NCI-H146 treated with DMSO at 0.1 percent for 48 hours (cell line): Measurements from ENCODE around the gene SEC24B.
A peak's percentile ranks its signal among the peaks of the same experiment; 100 is the strongest.

Experiments used
- DNase-seq: peaks from one replicate; lab custom pipeline; 2025; ENCODE audit not compliant: unreplicated experiment; lab: John Stamatoyannopoulos, UW

The SEC24B gene

GRCh38 chr4:109433205-109434006, at the start of gene SEC24B:
SEC24B (plus strand) TSS chr4:109433815; CDS start chr4:109433870, 55 bp downstream.
- DNase-seq: peak; percentile 46

- DNase-seq: no peak
These were observed 49.8 kb upstream of the SEC24B start for GRCh38 chr4:109383823-109384222.

- no peak for DNase-seq
These were observed 48.4 kb upstream of the SEC24B start for GRCh38 chr4:109385260-109385659.

- no peak for DNase-seq
These were observed 44.1 kb upstream of the SEC24B start for GRCh38 chr4:109389369-109390114.

- DNase-seq: no peak
These were observed 43.4 kb upstream of the SEC24B start for GRCh38 chr4:109390115-109390768.

- DNase-seq: no peak
These were observed 37.9 kb upstream of the SEC24B start for GRCh38 chr4:109395694-109396093.

GRCh38 chr4:109398928-109399327, 34.7 kb upstream of the SEC24B start:
- DNase-seq: no peak

- DNase-seq: peak; percentile 0
These were observed 27.2 kb upstream of the SEC24B start for GRCh38 chr4:109406337-109406931.

- DNase-seq: no peak
These were observed 26.4 kb upstream of the SEC24B start for GRCh38 chr4:109407027-109407737.

- DNase-seq: no peak
These were observed 24.9 kb upstream of the SEC24B start for GRCh38 chr4:109408711-109409110.

GRCh38 chr4:109410226-109410625, 23.4 kb upstream of the SEC24B start:
- no peak for DNase-seq

GRCh38 chr4:109410776-109411175, 22.8 kb upstream of the SEC24B start:
- DNase-seq: no peak

GRCh38 chr4:109411964-109412363, 21.7 kb upstream of the SEC24B start:
- DNase-seq: no peak

- no peak for DNase-seq
These were observed 20.8 kb upstream of the SEC24B start for GRCh38 chr4:109412776-109413175.

GRCh38 chr4:109414938-109415337, 18.7 kb upstream of the SEC24B start:
- no peak for DNase-seq

- DNase-seq: no peak
These were observed 15.0 kb upstream of the SEC24B start for GRCh38 chr4:109418588-109418987.

- no peak for DNase-seq
These were observed 13.9 kb upstream of the SEC24B start for GRCh38 chr4:109419679-109420078.

- no peak for DNase-seq
These were observed 9.3 kb upstream of the SEC24B start for GRCh38 chr4:109424093-109424841.

- DNase-seq: no peak
These were observed 8.2 kb upstream of the SEC24B start for GRCh38 chr4:109425405-109425804.

GRCh38 chr4:109429545-109429944, 4.1 kb upstream of the SEC24B start:
- DNase-seq: no peak
